Midbrain (tissue), 1 donor: ENCODE data around the gene ELP6.
"Not testable (repeated sequence)": the region's sequence is repeated elsewhere in the genome, so short reads cannot be mapped to it uniquely, and the experiment has no call there.

Source experiments
- DNase-seq: peaks from one replicate; lab custom pipeline; 2025; lab: John Stamatoyannopoulos, UW

ELP6 gene

GRCh38 chr3:47512416-47513124 is 942 bp downstream of the ELP6 start:
- DNase-seq: peak; percentile 2

GRCh38 chr3:47505267-47505666 is 8.2 kb downstream of the ELP6 start:
- not testable (repeated sequence) for DNase-seq

- no peak for DNase-seq
Observed at GRCh38 chr3:47504113-47504512, 9.4 kb downstream of the ELP6 start.

GRCh38 chr3:47503033-47503432 is 10.5 kb downstream of the ELP6 start:
- DNase-seq: no peak

GRCh38 chr3:47496892-47497291 is 16.6 kb downstream of the ELP6 start:
- DNase-seq: no peak

- peak; percentile 6 for DNase-seq
Observed at GRCh38 chr3:47495886-47496285, 17.6 kb downstream of the ELP6 start.

GRCh38 chr3:47495111-47495510 is 18.4 kb downstream of the ELP6 start:
- DNase-seq: no peak

GRCh38 chr3:47491777-47492176 is 21.7 kb downstream of the ELP6 start:
- no peak for DNase-seq

- no peak for DNase-seq
Observed at GRCh38 chr3:47491186-47491585, 22.3 kb downstream of the ELP6 start.

- DNase-seq: no peak
Observed at GRCh38 chr3:47487265-47487664, 26.2 kb downstream of the ELP6 start.

- DNase-seq: no peak
Observed at GRCh38 chr3:47485812-47486211, 27.7 kb downstream of the ELP6 start.

- no peak for DNase-seq
Observed at GRCh38 chr3:47482366-47482765, 31.1 kb downstream of the ELP6 start.

- not testable (repeated sequence) for DNase-seq
Observed at GRCh38 chr3:47481763-47482162, 31.7 kb downstream of the ELP6 start.

GRCh38 chr3:47480267-47480666 is 33.2 kb downstream of the ELP6 start:
- not testable (repeated sequence) for DNase-seq

- no peak for DNase-seq
Observed at GRCh38 chr3:47479826-47480160, 33.7 kb downstream of the ELP6 start.

- DNase-seq: no peak
Observed at GRCh38 chr3:47478022-47478421, 35.5 kb downstream of the ELP6 start.

- DNase-seq: no peak
Observed at GRCh38 chr3:47476644-47477199, 36.8 kb downstream of the ELP6 start.

GRCh38 chr3:47476330-47476626 is 37.2 kb downstream of the ELP6 start:
- DNase-seq: no peak

- peak; percentile 92 for DNase-seq
Observed at GRCh38 chr3:47475570-47476329, 37.8 kb downstream of the ELP6 start, which contains the start of gene SCAP. Gene SCAP (minus strand): TSS chr3:47475941. CDS start chr3:47442993, 32,948 bp downstream.

GRCh38 chr3:47475029-47475569 is 38.4 kb downstream of the ELP6 start:
- DNase-seq: peak; percentile 32

- no peak for DNase-seq
Observed at GRCh38 chr3:47473391-47473790, 40.1 kb downstream of the ELP6 start.

GRCh38 chr3:47469616-47470015 is 43.9 kb downstream of the ELP6 start:
- DNase-seq: no peak

- not testable (repeated sequence) for DNase-seq
Observed at GRCh38 chr3:47468315-47468714, 45.2 kb downstream of the ELP6 start.
